Ureter (tissue), 1 donor: ENCODE results near the gene DHCR24. TPM values are rescaled to one million over a fixed set of nuclear protein-coding genes. Genes with fewer than 3 reads are reported as not detected.
A peak's percentile ranks its signal among the peaks of the same experiment; 100 is the strongest.

Experiments used
- DNase-seq: peaks from one replicate; pipeline ENCODE4 v3.0.0-alpha.2; 2020; ENCODE audit warnings: low spot score
- total RNA-seq: library from RNA; stranded (reverse); gene quantifications from one replicate; pipeline ENCODE4 v1.2.4, GENCODE V29; 2023
- donor health status: DM: yes; HTN: yes; CAD: no.

DHCR24 gene
- total RNA-seq, 1 donor from 2014 or later: 190 TPM

DNA sequence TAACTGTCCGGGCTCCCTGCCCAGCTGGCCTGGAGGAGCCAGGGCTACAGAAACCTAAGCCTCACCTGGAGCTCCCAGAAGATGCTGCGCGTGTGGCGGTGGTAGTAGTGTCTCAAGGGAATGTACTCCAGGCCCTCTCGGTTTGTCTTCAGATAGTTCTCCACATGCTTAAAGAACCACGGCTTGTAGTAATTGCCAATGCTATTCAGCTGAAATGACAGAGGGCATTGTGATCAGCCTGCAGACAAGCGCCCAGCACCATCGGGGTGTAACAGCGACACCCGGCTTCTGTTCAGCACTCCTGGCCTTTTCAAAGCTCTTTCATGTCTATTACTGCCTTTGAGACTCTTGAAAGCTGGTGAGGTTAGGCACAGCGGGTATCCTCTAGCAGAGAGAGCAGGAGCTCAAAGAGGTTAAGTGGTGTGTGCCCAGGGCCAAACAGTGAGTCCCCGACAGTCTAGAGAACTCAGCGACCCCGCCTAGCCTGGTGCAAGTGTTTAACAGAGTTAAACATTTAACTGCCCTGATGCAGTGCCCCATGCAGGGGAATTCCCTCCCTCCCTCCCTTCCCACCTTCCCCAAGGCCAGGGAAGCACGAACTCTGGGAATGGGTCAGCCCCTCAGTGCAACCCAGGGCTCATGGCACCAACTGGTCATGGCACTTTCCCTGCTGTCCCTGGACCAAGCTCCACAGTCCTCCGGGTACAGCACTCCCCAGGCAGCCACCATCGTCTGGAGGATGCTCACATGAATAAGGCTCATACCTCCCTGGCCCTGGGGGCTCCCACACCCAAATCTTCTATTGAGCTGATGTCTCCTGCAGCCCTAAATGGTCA, 21.5 kb downstream of the DHCR24 start:
- no peak for DNase-seq

DNA sequence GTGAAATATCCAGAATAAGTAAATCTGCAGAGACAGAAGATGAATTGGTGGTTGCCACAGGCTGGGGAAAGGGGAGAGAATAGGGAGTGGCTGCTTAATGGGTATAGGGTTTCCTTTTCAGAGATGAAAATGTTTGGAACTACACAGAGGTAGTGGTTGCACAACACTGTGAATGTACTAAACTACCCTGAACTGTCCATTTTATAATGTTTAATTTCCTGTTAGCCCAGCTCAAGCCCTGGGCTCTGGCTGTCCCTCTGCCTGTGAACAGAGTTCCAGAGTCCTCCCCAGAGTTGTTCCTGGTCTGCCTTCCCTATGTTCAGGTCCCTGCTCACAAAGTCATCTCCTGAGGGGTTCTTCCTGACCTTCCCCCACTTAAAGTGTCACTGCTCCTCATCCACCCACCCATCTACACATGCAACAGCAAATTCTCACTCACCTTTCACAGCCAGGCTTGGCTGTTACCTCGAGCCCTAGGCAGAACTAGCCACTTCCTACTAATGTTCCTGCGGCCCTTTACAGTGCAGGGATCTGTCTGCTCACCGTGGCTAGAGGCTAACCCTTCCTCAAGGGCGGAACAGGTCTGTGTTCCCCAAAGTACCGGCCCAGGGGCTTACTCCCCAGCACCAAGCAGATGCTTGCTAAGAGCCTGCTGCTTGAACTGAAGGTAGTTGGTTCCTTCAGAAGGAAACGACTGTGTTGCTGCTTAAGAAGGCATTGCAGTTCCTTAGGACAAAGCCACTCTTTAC, 22.4 kb downstream of the DHCR24 start:
- no peak for DNase-seq

DNA sequence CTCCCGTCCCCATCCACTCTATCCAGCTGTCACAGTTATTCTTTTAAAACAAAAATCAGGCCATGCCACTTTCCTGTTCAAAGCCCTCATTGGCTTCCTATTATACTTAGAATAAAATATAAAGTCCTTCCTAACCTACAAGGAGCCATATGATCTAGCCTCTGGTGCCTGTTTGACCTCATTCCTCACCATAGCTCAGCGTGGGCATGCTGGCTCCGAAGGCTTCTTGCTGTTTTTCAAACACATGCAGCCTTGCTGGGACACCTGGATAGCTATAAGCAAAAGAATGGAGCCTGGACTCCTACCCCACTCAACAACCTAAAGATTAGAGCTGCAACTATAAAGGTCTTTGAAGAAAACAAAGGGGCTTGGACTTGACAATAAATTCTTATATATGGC, 23.7 kb downstream of the DHCR24 start:
- no peak for DNase-seq

DNA sequence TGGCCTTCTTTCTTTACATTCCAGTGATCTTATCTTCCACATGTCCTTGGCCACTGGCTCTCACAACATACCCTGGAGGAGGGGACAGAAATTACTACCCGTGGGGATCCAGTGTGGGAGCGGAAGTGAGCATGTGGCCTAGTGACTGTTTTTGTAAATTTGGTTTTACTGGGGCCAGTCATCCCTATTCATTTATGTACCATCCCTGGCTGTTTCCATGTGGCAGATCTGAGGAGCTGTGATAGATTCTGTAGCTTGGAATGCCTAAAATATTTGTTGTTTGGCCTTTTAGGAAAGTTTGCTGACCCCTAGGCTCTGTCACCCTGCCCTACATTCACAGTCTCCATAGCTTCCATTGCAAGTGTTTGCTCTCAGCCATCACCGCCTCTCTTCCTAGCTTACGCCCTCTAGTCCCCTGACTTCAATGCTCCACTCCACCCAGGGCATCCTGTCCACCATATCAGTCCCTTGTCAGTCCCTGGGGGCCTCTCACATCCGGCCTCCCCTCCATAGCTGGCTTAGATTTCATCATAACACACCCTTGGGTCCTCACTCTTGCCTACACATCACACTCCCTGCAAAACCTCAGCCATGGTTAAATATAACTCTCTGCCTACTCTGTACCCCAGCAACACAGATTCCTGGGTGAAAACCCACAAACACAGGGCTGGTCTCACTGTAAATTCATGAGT, 25.8 kb downstream of the DHCR24 start:
- no peak for DNase-seq

DNA sequence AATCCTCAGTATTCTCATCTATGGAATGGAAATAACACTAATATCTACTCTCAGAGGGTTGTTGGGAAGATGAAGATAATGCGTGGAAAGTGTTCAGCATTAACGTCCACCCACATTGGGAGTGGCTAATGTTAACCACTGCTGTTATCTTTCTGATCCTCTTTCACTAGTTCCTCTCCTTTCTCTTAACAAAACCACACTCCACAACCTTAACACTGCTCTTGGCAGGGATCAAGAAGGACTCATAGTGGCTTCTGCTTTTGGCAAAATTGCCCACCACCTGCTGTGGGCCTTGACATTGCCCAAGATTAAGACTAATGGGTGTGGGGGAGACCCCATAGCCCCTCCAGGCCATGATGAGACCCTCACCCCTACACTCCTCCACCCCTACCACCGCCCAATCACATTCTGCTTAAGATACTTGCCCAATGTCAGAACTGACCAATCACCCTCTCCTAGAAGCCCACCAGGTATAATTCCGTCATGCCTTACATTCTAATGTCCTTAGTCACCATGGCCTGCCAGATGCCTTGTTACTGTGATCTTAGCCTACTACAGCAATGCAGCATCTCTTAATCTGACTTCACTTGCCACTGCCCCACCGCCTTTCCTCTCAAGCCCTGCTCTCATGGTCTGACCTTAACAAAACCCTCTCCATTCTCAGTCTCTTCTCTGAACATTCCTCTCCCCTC, 27.1 kb downstream of the DHCR24 start:
- DNase-seq: no peak

DNA sequence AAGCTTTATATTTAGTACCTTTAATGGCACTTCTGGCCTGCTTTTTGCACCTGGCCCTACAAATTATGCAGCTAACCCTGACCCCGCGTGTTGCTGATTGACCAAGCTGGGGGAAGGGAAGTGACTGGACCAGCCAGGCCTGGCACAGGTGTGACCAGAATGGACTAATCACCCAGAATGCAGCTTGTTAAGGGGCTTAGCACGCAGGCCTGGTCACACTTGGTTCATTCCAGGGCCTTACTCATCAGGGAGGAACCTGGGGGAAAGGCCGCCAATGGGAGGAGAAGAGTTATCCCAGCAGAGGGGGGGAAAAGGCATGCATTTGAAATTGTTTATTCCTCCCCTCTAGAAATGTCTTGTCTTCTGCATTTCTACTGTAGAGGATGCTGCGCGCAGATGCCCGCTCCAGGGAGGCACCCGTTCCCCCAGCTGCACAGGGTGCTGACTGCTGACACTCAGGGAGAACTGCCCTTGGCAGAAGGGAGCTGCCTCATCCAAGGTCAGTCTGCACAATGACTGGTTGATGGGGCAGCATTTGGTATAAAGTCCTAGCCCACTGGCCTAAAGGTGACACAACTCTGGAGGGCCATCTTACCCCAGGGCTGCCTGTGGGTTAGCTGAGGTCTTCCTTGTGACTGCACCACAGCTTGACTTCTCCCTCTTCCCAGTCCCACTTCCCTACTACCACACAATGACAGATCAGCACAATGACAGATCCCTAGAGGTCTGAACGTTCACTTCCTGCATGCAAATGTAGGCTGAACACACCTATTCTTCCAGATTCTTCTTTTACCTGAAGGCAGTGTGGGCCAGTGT, 29.0 kb downstream of the DHCR24 start:
- DNase-seq: peak; percentile 55

DNA sequence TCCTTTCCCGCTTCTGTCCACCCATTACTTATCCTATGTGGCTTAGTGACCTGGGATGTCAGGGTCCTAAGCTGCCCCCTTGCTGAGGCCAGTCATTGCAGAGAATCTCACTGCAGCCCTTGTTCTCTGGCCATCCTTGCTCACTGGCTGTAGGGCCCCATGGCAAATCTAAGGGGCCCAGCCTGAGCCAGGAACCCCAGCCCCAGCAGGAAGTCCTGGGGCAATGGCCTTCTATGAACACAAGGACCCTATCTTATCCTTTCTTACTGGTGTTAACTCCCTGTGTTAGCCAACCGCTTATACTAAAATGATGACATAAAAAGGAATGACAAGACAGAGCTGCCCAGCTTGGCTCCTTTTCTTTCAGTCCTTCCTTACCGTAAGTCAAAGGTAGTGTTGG, 29.9 kb downstream of the DHCR24 start:
- no peak for DNase-seq

DNA sequence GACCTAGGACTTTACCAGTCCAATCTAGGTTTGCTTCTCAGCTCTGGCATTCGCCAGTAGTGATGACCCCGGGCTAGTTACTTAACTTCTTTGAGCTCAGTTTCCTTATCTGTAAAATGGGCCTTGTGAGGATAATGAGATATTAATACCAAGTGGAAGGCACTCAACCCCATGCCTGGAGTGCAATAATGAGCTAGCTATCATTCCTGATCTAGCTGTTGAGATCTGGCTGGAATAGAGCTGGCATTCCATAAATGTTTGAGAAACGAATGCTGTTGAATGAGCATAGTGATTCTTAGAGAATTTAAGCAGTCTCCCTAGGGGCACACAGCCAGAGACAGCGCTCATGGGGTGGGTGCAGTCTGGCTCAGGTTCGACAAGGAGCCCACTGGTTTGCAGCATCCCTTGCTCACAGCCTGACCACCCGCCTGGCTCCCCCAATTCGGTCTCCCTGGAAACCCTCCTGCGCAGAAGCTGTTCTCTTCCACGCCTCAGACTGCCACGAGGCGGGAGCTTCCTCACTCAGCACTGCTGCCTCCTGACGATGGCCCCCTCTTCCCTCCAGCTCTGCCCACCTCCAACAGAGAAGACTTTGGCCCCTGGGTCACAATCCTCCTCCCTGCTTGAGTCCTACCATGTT, 32.5 kb downstream of the DHCR24 start:
- no peak for DNase-seq

DNA sequence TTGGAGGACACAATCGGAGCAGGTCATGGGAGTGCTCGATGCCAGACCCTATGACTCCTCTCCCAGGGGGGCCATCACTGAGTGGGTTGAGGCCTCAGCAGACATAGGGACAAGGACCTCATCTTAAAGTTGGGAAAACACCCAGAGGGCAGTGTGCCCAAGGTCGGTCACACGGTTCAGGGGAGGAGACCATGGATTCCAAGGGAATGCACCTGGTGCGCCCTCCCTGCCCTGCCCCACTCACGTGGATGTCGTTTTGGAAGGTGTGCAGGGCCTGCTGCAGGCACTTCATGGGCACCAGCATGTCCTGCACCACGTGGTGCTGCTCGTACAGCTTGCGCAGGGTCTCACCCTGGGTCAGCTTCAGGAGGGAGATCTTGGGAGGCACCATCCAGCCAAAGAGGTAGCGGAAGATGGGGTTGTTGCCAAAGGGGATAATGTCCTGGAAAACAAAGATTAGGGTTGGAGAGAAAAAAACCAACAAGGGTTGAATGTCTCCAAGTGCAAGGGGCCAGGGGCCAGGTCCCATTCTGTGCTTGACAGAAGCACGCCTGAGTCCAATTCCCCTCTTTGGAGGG, 33.1 kb downstream of the DHCR24 start:
- no peak for DNase-seq

DNA sequence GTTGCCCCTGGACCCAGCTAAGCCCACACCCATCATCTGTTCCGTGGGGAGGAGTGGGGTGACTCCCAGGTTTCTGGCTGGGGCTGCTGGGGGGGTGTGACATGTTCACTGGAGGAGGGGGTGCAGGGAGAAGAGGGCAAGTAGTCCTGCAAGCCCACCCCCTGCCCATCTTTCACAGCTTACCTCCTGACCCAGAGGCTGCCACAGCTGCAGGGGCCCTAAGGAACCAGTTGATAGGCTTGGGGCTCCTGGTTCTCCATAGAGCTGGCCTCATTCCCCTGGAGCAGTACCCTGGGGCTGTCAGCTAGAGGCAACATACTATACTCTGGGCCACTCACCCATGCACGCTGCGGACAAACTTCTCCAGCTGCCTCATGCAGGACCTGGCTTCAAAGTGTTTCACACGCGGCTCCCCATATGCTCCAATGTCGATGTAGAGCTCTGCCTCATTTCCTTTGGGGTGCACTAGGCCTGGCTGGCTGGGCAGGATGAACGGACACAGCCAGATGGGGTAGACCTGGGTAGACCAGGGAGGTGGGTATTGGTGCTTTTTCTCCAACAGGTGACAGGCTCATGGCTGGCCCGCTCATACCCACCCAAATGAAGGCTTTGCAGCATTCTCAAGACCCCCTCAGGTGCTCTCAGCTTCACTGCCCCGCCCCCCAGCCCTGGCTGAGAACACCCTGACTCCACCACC, 33.8 kb downstream of the DHCR24 start:
- DNase-seq: no peak

DNA sequence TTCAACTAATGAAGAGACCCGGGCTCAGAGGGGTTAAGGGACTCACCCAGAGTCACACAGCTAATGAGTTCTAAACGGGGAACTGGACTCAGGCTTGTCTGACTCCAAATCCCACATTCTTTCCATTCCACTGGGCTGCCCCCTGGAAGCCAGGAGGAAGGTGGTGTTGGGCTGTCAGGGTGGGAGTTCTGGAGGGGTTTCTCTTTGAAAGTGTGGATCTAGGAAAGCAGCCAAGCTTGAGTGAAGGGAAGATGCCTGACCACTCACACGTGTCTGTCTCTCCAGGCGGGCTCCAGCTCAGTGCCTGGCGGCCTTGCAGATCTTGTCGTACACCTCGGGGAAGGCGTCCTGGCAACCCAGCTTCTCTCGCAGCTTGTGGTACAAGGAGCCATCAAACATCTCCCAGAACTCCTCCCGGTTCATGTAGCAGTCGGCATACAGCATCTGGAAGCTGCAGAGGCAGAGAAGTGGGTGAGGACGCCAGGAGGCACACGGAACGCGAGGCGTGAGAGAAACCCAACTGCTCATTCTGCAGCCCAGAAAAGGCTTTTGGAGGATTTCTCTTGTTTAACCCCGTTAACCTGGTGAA, 35.0 kb downstream of the DHCR24 start:
- DNase-seq: no peak

DNA sequence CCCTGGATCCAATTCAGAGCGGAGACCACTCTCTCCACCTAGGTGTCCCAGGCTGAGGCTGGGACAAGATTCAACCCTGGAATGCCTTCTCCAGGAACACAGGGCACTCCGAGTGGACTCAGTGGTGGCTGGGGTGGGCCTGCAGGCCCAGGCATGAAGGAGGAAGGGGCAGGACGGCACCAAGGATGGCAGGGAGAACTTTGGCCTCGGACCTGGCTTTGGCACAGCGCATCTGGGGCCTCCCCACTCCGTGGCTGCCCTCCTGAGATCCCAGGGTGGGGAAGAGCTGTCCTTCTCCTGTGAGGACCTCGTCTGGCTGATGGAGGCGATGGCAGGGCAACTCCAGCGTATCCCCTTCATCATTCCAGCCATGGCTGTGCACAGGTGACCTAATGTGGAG, 35.6 kb downstream of the DHCR24 start:
- DNase-seq: no peak

DNA sequence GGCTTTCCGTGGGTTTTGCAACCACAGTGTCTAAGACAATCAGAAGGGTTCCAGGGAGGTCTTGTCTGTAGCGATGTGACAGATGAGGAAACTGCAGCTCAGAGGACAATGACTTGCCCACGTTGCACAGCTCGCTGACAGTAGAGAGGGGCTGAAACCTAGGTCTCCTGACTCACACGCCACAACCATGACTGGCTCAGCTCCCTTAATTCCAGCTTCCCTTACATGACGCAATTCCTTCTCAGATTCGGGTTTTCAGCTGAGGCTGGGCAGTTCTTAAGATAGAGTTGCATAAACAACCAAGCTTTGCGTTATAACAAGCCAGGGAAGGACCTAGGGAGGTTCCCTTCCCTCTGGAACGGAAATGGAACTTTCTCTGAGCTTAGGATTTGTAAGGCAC, 36.3 kb downstream of the DHCR24 start:
- no peak for DNase-seq

DNA sequence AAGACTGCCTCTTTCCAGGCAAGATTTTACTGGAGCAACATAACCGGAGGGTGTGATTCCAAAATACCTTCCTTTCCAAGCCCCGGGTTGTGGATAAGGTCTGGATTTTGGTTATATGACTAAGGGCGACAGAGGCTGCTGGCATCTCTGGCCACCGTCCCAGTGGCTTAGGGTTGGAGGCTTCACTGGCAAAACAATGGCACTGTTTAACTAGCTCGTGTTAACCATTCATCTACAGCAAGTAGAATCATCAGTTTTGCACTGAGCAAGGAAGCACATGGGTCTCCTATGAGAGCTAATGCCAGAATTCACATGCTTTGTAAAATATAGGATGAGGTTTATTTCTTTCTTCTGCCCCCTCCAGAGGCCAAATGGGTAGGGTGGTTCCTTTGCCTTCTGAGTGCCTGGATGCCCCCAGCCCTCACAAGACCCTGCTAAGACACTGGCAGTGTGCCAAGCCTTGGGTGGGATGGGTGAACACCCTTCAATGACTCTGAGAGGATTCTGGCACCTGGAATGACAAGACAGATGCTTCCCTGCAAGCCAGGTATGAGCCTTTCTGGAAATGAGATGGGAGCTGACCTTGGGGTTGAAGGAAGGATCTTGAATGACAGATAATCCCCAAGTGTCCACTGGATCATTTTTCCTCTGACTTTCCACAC, 36.8 kb downstream of the DHCR24 start:
- no peak for DNase-seq

DNA sequence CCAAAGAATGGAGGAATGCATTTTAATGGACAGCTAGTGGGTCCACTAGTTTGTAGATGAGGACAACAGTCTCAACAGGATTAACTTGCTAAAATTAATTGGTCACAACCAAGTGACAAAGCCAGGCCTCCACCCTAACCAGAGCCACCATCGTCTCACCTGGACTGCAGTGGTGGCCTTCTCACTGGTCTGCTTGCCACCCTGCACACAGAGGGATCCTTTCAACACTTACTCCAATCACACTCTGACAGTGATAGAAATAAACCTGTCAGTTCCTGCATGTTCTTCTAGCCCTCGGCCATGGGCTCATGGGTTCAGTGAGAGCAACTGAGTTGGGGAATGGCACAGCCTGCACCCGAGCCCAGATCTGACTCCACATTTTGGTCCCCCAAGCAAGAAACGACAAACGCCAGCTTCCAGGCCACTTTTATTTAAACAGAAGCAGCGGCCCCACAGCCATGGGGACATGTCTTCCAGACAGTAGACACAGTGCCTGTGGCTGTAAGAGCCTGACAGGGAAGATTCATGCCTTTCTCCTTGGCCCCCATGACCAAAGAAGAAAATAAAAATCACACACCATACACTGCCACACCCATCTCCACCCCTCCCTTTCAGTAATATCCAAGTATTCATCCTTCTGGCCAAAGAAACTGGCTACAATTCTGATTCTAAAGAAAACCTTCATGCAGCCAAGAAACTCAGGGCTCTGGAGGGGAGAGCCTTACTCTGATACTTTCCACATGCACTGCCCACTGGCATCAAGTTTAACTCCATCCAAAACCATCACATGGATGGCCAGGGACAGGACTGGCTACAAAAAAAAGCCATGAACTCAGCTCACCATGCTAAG, 37.6 kb downstream of the DHCR24 start:
- DNase-seq: no peak

DNA sequence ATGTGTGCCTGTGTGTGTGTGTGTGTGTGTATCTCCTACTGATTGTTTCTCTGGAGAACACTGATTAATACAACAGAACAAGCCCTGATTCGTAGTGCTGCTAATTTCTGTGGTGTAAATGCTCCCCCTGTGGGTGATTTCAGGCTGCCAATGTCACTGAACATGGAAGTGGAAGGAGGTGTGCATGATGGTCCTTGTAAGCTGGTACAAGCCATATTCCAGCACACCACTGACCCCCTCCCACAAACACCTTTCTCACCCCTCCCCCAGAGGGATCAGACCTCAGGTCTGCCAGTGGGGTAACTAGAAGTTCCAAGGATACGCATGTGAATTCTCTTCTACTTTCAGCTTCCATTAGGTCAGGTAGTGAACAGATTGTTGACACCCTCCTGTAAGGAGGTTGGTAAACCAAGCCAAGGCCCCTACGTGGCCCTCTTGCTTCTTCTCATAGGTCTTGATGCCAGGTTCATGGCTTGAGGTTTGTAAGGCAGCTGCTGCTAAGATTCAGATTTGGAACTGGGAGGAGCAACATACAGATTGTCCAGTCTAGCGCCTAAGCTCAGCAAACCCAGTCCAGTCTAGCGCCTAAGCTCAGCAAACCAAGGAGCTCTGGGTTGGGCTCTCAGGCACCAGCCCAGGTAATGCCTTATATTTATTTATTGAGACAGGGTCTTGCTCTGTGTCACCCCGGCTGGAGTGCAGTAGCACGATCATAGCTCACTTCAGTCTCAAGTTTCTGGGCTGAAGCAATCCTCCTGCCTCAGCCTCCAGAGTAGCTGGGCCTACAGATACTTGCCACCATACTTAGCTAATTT, 38.7 kb downstream of the DHCR24 start:
- no peak for DNase-seq

DNA sequence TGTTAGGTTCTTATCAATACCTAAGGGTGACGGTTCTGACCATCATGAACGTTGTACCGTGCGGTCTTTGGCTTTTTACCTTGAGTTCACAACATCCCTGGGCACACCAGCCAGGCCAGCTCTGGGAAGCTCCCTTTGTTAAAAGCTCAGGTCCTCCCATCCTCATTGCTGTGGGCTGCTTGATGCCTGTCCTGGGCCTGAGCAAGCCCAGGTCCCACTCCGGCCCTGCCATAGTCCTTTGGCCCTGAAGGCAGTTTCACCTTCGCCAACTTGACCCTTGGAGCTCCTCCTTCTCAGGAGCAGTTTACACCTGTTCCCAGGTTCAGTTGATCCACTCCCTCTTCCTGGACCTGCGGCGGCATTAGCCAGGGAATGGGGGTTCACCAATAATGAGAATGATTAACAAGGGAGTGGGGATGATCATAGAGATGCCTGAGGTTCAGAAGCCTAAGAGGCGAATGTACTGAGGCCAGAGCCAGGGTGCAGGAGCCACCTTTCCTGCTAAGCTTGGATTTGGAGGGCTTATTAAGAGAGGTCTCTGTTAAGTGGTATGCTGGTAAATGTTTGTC, 40.2 kb downstream of the DHCR24 start:
- DNase-seq: no peak
